HG03196 (cell line): ENCODE measurements around the gene GATA2.

Experiments used
- ATAC-seq: cut with Tn5 transposase; IDR thresholded peaks from one replicate; pipeline ENCODE4 v1.9.1; 2021; ENCODE audit not compliant: unreplicated experiment

The GATA2 gene

DNA sequence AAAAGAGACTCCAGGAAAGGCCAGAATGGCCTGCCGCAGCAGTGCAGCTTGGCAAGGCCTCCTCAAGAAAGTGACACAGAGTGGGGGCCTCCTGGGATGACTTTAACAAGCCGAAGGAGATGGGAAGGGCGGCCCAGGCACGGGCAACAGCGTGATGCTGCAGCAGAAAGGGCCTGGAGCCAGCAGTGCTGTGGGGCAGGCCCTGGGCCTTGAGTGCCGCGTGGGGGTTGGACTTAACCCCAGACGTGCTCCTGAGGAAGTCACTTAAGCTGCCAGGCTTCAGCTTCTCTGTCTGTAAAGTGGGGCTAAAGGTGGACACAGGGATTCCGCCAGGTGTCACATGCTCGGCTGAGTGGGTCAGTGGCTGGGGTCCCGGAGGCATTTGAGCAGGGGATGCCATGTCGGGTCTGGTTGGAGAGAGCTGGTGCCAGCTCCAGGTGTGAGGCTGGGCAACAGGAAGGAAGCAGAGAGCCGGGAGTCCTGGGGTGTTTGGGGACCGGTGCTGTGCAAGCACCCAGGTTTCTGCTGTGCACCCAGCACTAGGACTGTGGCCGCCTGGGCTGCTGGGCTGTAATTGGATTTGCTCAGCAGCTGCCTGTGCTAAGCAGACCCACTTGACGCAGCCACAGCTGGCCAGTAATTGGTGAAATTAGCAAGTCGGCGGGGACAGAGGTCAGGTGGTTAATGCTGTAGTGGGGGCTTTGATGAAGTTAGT lies 34.1 kb downstream of the GATA2 start:
- ATAC-seq = no peak

DNA sequence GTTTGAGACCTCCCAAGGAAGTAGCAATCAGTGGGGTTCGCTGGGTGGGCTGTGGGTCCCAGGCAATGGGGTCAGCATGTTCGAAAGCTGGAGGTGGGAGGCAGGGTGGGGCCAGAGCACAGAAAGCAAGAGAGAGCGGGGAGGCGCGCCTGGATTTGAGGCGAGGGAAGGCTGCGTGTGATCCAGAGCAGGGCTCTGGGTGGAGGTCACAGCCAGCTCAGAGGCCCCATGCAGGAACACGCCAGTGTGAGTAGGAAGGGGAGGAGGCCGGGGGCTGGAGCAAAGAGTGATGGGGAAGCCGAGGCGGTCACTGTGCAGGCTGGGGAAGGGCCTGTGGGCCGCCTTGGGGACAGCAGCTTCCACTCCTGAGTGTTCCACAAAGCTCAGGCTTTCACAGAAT lies 35.1 kb downstream of the GATA2 start:
- ATAC-seq = no peak

DNA sequence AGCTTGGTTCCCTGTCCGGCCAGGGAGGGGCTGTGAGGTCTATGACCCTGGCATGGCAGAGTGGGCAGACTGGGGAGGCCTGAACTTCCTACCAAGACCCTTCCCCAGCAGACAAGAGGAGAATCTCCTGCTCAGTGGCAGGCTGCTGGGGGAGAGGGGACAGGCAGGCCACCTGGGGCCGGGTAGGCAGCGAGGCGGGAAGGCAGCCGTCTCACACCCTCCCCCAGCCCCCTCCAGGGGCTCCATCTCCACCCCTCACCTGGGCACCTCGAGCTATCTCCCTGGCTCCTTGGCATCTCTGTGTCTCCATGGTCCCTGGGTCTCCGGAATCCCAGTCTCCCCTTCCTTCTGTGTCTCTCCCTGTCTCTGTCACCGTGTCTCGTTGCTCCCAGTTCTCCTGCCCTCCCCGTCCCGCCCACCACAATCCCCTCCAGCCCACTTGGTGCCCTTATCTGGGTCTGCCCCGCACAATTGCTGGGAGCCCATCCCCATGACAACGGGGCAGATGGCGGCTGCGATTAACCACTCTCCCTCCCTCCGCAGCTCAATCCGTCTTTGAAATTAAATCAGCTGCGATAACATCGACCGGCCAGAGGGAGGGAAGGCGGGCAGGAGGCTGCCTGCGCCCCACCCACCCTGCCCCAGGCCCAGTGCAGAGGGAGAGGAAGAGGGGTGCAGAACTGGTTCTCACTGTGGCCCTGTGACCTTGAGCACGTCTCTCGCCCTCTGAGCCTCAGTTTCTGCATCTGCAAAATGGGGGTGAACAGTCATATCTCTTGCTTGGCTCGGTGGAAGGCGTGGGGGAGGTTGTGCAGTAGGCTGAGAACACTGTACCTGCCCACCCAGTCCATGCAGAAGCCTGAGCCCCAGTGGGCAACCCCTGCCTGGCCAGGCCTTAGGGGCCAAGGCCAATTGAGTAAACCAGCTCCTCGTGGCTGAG lies 36.0 kb downstream of the GATA2 start:
- ATAC-seq = no peak

GRCh38 chr3:128455786-128456748 lies 36.9 kb downstream of the GATA2 start:
- no peak for ATAC-seq

DNA sequence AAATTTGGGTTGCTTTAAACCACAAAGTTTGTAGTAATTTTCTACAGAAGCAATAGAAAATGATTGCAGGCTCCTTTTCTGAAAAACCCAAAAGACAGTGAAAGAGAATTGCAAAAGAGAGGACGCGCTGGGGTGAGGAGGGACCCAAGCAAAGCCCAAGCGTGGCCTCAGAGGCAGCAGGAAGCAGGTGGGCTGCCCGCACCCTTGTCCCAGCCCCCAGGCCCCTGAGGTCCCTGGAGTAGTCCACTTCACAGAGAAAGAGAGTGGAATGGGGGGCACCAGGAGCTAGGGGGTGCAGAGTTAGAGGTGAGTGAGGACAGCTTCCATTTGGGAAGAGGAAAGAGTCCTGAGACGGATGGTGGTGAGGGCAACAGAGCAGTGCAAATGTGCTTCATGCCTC lies 37.9 kb downstream of the GATA2 start:
- no peak for ATAC-seq

- ATAC-seq = no peak
These were observed 38.7 kb downstream of the GATA2 start for GRCh38 chr3:128454310-128454618.

DNA sequence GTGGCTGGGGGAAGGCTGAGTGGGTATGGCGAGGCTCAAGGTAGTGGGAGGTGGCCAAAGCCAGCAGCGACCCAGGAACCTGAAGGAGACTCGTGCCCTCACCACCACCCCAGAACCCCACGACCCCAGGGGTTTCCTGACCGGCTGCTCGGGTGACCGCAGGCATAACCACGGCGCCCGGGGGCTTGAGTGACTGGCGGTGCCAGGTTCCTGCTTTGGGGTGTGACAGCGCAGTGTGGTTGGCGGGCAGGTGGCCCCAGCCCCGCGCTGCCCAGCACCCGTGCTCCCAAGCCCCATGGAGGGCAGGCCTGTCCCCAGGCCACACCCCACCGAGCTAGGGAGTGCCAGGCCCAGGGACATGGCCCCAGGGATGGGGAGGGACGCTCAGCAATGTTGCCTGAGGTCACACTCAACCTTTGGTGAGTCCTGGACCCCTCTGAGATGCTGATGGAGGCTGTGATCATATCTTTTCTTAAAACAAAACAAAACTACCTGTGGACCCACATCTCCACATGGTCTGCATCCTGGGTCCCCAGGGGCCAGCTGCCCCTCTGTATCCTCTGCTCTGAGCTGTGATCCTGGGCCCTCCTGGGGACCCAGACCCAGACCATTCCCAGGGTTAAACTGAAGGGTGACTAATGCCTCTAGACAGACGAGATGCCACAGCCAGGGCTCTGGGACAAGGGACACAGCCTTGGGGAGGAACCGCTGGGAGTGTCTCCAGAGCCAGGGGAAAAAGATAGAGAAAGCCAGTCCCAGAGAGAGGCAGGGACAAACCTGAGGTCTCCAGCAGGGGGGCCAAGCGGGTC lies 39.3 kb downstream of the GATA2 start:
- ATAC-seq = no peak

- no peak for ATAC-seq
These were observed 40.2 kb downstream of the GATA2 start for GRCh38 chr3:128452678-128453275.

DNA sequence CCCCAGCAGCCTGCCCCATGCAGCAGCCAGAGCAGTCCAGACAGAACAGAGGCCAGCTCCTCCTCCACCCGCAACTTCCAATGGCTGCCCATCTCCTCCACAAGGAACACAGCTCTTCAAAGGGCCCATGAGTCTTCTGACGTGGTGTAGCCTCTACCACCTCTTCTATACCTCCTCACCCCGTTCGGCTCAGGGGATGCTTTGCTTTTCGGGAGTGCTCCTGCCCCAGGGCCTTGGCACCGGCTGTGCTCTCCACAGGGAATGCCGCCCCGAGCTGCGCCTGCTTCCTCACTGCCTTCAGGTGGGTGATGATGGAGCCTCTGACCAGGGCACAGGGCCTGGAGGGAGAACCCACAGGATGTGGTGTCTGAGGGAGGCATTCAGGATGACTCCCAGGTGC lies 40.9 kb downstream of the GATA2 start:
- no peak for ATAC-seq

DNA sequence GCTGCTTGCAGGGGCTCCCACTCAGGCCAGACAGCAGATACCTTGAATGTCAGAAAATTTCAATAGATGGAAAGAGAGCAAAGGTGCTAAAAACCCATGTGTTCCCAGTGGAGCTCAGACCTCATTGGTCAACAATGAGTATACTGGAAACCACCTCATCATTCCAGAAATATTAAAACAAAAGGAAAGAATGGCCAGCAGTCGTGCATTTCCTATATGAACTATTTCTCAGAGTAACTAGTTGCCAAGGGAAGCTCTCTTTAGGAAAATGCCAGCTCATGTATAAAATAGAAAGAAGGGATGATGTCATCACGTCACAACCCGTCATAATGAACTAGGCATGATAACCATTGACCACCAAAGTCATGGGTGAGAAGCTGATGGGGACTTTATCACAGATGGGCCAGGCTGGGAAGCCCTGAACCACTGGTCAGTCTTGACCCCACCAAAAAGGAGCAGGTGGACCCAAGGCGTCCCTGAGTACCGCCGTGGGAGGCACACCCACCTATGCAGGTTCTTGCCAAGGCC lies 43.8 kb downstream of the GATA2 start:
- ATAC-seq = no peak

DNA sequence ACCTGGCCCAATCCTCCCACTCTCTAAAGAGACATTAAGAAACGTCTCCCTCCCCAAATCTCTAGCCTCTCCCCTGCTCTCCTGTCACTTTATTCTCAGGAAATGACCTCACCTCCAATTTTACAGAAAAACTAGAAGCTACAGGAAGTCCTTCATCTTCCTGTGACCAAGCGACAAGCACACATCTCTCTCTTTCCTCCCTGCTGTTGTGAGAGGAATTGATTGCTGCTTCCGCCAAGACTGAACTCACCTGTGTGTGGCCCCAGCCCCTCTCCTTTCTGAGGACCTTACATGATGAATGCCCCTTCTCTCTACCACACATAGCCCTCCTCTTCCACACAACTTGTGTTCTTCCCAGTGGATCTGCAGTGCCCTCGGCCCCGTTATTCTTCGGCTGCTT lies 44.5 kb downstream of the GATA2 start:
- no peak for ATAC-seq

DNA sequence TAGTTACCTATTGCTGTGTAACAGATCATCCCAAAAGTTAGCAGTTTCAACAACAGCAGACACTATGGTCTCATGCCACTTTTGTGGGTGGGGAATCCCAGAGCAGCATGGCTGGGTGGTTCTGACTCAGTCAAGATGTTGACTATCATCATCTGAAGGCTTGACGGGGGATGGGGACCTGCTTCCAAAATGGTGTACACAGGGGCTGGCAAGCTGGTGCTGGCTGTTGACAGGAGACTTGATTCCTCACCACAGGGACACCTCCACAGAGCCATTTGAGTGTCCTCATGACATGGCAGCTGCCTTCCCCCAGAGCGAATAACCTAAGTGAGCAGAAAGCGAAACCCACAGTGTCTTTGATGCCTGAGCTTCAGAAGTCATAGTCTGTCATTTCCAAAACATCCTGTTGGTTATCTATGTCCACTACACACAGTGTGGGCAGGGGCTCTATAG lies 45.4 kb downstream of the GATA2 start:
- ATAC-seq = no peak

DNA sequence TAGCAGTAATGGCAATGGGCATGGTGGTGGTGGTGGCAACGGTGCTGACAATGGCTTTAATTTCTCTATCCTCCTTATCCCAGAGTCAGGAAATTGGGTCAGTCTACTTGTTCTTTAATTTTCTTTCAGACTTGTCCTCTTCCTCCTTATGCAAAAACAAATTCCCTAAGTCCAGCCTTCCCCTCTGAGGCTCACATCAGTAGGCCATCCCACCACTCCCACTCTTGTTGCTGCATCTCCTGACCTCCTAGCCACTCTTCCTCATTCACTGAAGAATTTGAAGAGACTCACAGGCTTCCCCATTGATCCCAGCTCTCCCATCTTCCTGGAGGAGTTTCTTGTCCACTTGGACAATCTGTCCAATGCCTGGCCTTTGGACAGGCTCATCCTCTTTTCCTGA lies 46.2 kb downstream of the GATA2 start:
- ATAC-seq = no peak

- ATAC-seq = no peak
These were observed 47.6 kb downstream of the GATA2 start for GRCh38 chr3:128445357-128445756.

DNA sequence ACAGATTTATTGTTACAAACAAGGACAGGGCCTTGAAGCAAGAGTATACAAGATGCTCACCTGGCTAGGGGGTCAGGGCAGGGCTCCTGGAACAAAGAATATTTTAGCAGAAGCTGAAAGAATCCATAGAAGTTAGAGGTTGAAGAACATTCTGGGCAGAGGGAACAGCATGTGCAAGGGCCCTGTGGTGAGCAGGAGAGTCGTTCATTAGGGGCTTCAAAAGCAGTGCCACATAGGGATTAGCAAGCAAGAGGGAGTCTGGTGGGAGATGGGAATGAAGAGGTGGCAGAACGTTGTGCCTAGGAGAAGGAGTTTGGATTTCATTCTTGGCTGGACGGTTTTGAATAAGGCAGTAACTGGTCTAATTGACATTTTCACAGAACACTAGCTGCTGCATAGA lies 49.2 kb downstream of the GATA2 start:
- ATAC-seq = no peak

DNA sequence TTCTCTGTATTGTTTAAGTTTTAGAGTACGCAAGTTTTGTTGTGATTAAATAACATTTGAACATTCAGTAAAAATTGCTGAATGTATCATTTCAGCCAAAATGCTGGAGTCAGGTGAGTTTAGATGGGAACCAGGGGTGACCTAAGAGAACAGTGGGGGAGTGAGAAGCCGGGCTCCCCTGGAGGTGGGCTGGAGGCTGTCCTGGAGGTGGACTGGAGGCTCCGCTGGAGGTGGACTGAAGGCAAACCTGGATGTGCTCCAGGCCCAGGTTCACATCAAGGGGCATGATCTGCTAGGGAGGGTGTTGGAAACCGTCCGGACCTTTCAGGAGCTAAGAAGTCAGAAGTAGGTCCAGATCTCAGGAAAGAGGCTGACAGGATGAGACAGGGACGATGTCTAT lies 50.1 kb downstream of the GATA2 start:
- no peak for ATAC-seq

- ATAC-seq = no peak
These were observed 50.9 kb downstream of the GATA2 start for GRCh38 chr3:128442070-128442469.

GRCh38 chr3:128439226-128439625 lies 53.8 kb downstream of the GATA2 start:
- ATAC-seq = no peak

DNA sequence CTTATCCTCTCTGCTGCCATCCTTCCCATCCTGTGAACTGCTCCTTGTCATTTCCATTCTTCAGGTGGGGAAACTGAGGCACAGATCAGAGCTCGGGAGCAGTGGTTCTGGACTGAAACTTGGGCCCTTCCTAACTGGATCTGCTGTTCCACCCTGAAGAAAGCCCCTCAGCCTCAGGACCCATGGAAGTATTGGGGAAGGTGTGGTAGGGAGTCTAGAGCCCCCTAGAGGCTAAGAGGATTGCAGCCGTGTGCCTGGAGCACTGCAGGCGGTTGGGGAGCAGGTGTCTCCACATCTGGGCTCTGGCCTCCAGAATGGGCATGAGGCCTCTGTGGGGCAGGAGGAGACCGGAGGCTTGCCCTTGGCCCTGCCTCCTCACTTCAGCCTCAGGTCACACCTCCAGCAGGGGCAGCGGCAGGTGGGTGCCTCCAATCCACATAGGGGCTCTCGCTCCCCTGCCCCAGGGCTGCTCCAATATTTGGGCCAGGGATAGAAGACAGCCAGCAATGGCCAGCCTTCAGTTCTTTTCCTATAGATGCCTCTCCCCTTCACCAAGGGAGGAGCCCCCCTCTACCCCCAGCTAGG lies 54.4 kb downstream of the GATA2 start:
- no peak for ATAC-seq
